Right atrium auricular region (tissue), 2 donors: ENCODE data around the gene ITSN1. TPM values are rescaled to one million over a fixed set of nuclear protein-coding genes. Genes with fewer than 3 reads are reported as not detected.

ENCODE experiments used
- DNase-seq: peaks from one replicate; pipeline ENCODE4 v3.0.0-alpha.2; 2019; ENCODE audit warnings: low spot score
- H3K27ac ChIP-seq, 2 donors: fragments of 200-600 bp; sonication (generic); 1 replicate in 1 of 2; 2 replicates in 1 of 2; pipeline ENCODE4 v1.5.1; 2016 to 2019
- H3K27me3 ChIP-seq, 2 donors: fragments of 200-600 bp; sonication (generic); one replicate each; pipeline versions ENCODE4 v1.5.1 to v1.6.0; 2017 to 2019
- H3K36me3 ChIP-seq: fragments of 200-600 bp; sonication (generic); one replicate; pipeline ENCODE4 v1.5.1; 2016
- H3K4me1 ChIP-seq, 2 donors: fragments of 200-600 bp; sonication (generic); one replicate each; pipeline versions ENCODE4 v1.5.1 to v1.6.0; 2017 to 2019
- H3K4me3 ChIP-seq, 2 donors: fragments of 200-600 bp; sonication (generic); 1 replicate in 1 of 2; 2 replicates in 1 of 2; pipeline ENCODE4 v1.5.1; 2017 to 2019; ENCODE audit warnings: mild to moderate bottlenecking in 1 of 2, moderate library complexity in 1 of 2
- H3K9me3 ChIP-seq, 2 donors: fragments of 200-600 bp; sonication (generic); one replicate each; pipeline ENCODE4 v1.5.1; 2019
- CTCF ChIP-seq, 2 donors: fragments of 200-600 bp; sonication (generic); IDR thresholded peaks; one replicate each; pipeline ENCODE4 v1.5.1; 2019; ENCODE audit warnings: antibody characterized with exemption in 2 of 2
- total RNA-seq, 2 donors: library from RNA; depleted of rRNA; stranded (reverse); fragments of >200 nt; gene quantifications; one replicate each; pipeline ENCODE4 v1.1.0, GENCODE V29; 2016

ITSN1 gene
- total RNA-seq, 2 donors from 2014 or later = 49.9 to 54.9 TPM

GRCh38 chr21:33661146-33661545 is 18.8 kb downstream of the ITSN1 start:
- DNase-seq = no peak
- no peaks in the 10 kb centered on the region for H3K9me3 ChIP-seq
- no peak overlapping the region for H3K4me3 ChIP-seq
- H3K4me1 ChIP-seq = peaks cover 0 to 63% of the 10 kb centered on the region in 2 donors
- TF ChIP-seq CTCF (IDR thresholded peaks at IDR 0.05) = no peak
- no peaks in the 10 kb centered on the region for H3K27me3 ChIP-seq
- H3K36me3 ChIP-seq = no peaks in the 10 kb centered on the region
- no peak overlapping the region for H3K27ac ChIP-seq

GRCh38 chr21:33662046-33662445 is 19.7 kb downstream of the ITSN1 start:
- Histone ChIP-seq H3K27ac (peak overlapping the region in 1 of 2 donors; percentile 11), H3K9me3 (no peaks in the 10 kb centered on the region), H3K27me3 (no peaks in the 10 kb centered on the region), H3K4me1 (peaks cover 0 to 61% of the 10 kb centered on the region in 2 donors), H3K4me3 (no peak overlapping the region), H3K36me3 (no peaks in the 10 kb centered on the region)
- DNase-seq = no peak
- TF ChIP-seq CTCF (IDR thresholded peaks at IDR 0.05) = no peak

GRCh38 chr21:33663241-33663640 is 20.9 kb downstream of the ITSN1 start:
- Histone ChIP-seq H3K4me3 (no peak overlapping the region), H3K9me3 (no peaks in the 10 kb centered on the region), H3K27ac (no peak overlapping the region), H3K4me1 (peaks cover 0 to 59% of the 10 kb centered on the region in 2 donors), H3K27me3 (no peaks in the 10 kb centered on the region), H3K36me3 (no peaks in the 10 kb centered on the region)
- no peak for TF ChIP-seq CTCF (IDR thresholded peaks at IDR 0.05)
- no peak for DNase-seq

- no peak for DNase-seq
- Histone ChIP-seq H3K36me3 (no peaks in the 10 kb centered on the region), H3K4me1 (peaks cover 0 to 58% of the 10 kb centered on the region in 2 donors), H3K27me3 (no peaks in the 10 kb centered on the region), H3K9me3 (no peaks in the 10 kb centered on the region), H3K27ac (no peak overlapping the region), H3K4me3 (no peak overlapping the region)
- TF ChIP-seq CTCF (IDR thresholded peaks at IDR 0.05) = no peak
Observed at GRCh38 chr21:33664135-33664534, 21.8 kb downstream of the ITSN1 start.

GRCh38 chr21:33666153-33666552 is 23.9 kb downstream of the ITSN1 start:
- DNase-seq = no peak
- Histone ChIP-seq H3K9me3 (no peaks in the 10 kb centered on the region), H3K36me3 (no peaks in the 10 kb centered on the region), H3K4me1 (peaks cover 0 to 41% of the 10 kb centered on the region in 2 donors), H3K27ac (no peak overlapping the region), H3K27me3 (no peaks in the 10 kb centered on the region), H3K4me3 (no peak overlapping the region)
- no peak for TF ChIP-seq CTCF (IDR thresholded peaks at IDR 0.05)

GRCh38 chr21:33667636-33668035 is 25.3 kb downstream of the ITSN1 start:
- no peak overlapping the region for H3K4me3 ChIP-seq
- no peak for TF ChIP-seq CTCF (IDR thresholded peaks at IDR 0.05)
- DNase-seq = no peak
- H3K36me3 ChIP-seq = no peaks in the 10 kb centered on the region
- H3K4me1 ChIP-seq = peaks cover 0 to 34% of the 10 kb centered on the region in 2 donors
- H3K27me3 ChIP-seq = no peaks in the 10 kb centered on the region
- H3K9me3 ChIP-seq = no peaks in the 10 kb centered on the region
- peak overlapping the region in 1 of 2 donors; percentile 45 for H3K27ac ChIP-seq
